HG03108 (cell line): Measurements from ENCODE around the gene FGD5.
A peak's percentile ranks its signal among the peaks of the same experiment; 100 is the strongest.
"Not testable (repeated sequence)": the region's sequence is repeated elsewhere in the genome, so short reads cannot be mapped to it uniquely, and the experiment has no call there.

Experiments
- ATAC-seq: cut with Tn5 transposase; IDR thresholded peaks from one replicate; pipeline ENCODE4 v1.9.1; 2021; ENCODE audit warnings: moderate library complexity; ENCODE audit not compliant: unreplicated experiment

Gene FGD5

GRCh38 chr3:14900881-14901873 lies 82.4 kb downstream of the FGD5 start:
- ATAC-seq: no peak

- no peak for ATAC-seq
These were observed 84.0 kb downstream of the FGD5 start for GRCh38 chr3:14902719-14903118.

GRCh38 chr3:14903501-14903900 lies 84.7 kb downstream of the FGD5 start:
- ATAC-seq: not testable (repeated sequence)

- ATAC-seq: no peak
These were observed 86.4 kb downstream of the FGD5 start for GRCh38 chr3:14905055-14905657.

- ATAC-seq: no peak
These were observed 87.7 kb downstream of the FGD5 start for GRCh38 chr3:14906355-14906971.

GRCh38 chr3:14907043-14907966 lies 88.5 kb downstream of the FGD5 start:
- ATAC-seq: no peak

GRCh38 chr3:14909250-14909649 lies 90.5 kb downstream of the FGD5 start:
- ATAC-seq: no peak

GRCh38 chr3:14911651-14912050 lies 92.9 kb downstream of the FGD5 start:
- no peak for ATAC-seq

- ATAC-seq: no peak
These were observed 94.5 kb downstream of the FGD5 start for GRCh38 chr3:14913071-14913925.

- no peak for ATAC-seq
These were observed 95.4 kb downstream of the FGD5 start for GRCh38 chr3:14913926-14914778.

GRCh38 chr3:14914779-14915117 lies 96.0 kb downstream of the FGD5 start:
- no peak for ATAC-seq

- no peak for ATAC-seq
These were observed 97.0 kb downstream of the FGD5 start for GRCh38 chr3:14915636-14916222.

GRCh38 chr3:14918356-14918860 lies 99.6 kb downstream of the FGD5 start:
- no peak for ATAC-seq

GRCh38 chr3:14920536-14920935 lies 101.8 kb downstream of the FGD5 start:
- no peak for ATAC-seq

GRCh38 chr3:14921034-14921616 lies 102.4 kb downstream of the FGD5 start:
- peak; percentile 65 for ATAC-seq

GRCh38 chr3:14921811-14922705 lies 103.3 kb downstream of the FGD5 start:
- ATAC-seq: no peak

GRCh38 chr3:14922863-14923262 lies 104.1 kb downstream of the FGD5 start:
- no peak for ATAC-seq
